Measurements from ENCODE around the gene SYTL1. TPM values are rescaled to one million over a fixed set of nuclear protein-coding genes. Genes with fewer than 3 reads are reported as not detected.
A peak's percentile ranks its signal among the peaks of the same experiment; 100 is the strongest.

The SYTL1 gene
- total and polyA plus RNA-seq, 9 of the 15 experiments (the other 6 are each of a cell fraction or from before 2014, with no cell fraction given), result 0.04 to 9.3 (median 1.7) TPM

GRCh38 chr1:27395441-27396195 is 53.8 kb downstream of the SYTL1 start (continued):
- TF ChIP-seq ARID4B (CRISPR knock-in tag; IDR thresholded peaks at IDR 0.05) (no peak), GATA2 (CRISPR knock-in tag; IDR thresholded peaks at IDR 0.05) (0 out of 2 replicates have a peak, but pooled peaks have one; percentile 20), ZBTB34 (CRISPR knock-in tag; IDR thresholded peaks at IDR 0.05) (no peak), ZNF274 (IDR thresholded peaks at IDR 0.05; ENCODE audit: borderline replicate concordance, low read depth, low read length) (no peak), STAG1 (CRISPR knock-in tag; IDR thresholded peaks at IDR 0.05; ENCODE audit: borderline replicate concordance) (peak; percentile 86), RBFOX2 (IDR thresholded peaks at IDR 0.05; ENCODE audit: low read depth, low read length) (peak; percentile 54), PKNOX1 (IDR thresholded peaks at IDR 0.05) (no peak), SIN3B (IDR thresholded peaks at IDR 0.05; ENCODE audit: low read depth) (no peak), CCNT2 (IDR thresholded peaks at IDR 0.05; ENCODE audit: borderline replicate concordance, extremely low read depth, insufficient read length, low read depth, low read length) (no peak), ZNF217 (CRISPR knock-in tag; IDR thresholded peaks at IDR 0.05) (no peak), TEAD1 (CRISPR knock-in tag; IDR thresholded peaks at IDR 0.05) (0 out of 4 replicates have a peak, but pooled peaks of 1 of the 2 experiments have one; percentile 60), FOXA1 (IDR thresholded peaks at IDR 0.05; ENCODE audit: borderline replicate concordance) (no peak), KLF1 (tag; IDR thresholded peaks at IDR 0.05) (no peak), MITF (IDR thresholded peaks at IDR 0.05) (0 out of 2 replicates have a peak, but pooled peaks have one; percentile 25), RBM15 (IDR thresholded peaks at IDR 0.05; ENCODE audit: insufficient read depth, low read length) (no peak), PHB2 (IDR thresholded peaks at IDR 0.05; ENCODE audit: low read depth) (no peak), MNT (conservative IDR thresholded peaks at IDR 0.05) (0 out of 4 replicates have a peak, but pooled peaks have one; percentile 17 to 28)

Measured in K562 (cell line).